Measurements from ENCODE around the gene XAF1.
"Not testable (repeated sequence)": the region's sequence is repeated elsewhere in the genome, so short reads cannot be mapped to it uniquely, and the experiment has no call there.

- TF ChIP-seq CTCF, POLR2AphosphoS5 (IDR thresholded peaks at IDR 0.05): not testable (repeated sequence)
Measured at GRCh38 chr17:6746665-6747064, 9.2 kb upstream of the XAF1 start.

Data from prostate gland (tissue), 2 donors.